ENCODE data around the gene SIM1.

DNA sequence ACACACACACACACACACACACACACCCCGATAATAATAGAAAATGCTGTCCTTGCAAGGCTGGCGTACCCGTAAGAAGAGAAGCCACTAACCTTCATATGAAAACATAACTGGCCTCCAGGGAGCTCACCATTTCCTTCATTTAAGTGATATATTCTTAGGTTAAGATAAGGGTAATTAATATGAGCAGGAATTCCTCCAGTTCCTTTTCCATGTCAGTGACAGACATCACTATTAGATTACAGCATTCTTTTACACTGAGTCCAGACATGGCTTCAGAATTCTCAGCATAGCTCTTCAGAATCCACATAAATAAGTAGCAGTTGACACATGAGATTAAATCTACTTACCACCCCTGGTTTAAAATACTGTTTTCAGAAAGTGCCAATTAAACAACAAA is 121.9 kb downstream of the SIM1 start:
- no peak for TF ChIP-seq EZH2 (IDR thresholded peaks at IDR 0.05; ENCODE audit: borderline replicate concordance, low read depth, low read length, severe bottlenecking)
- TF ChIP-seq CTCF (IDR thresholded peaks at IDR 0.05; ENCODE audit: borderline replicate concordance, extremely low read depth, low read length, poor library complexity, severe bottlenecking): no peak

Measured in DND-41 (cell line).